AG04449 (cell line): Measurements from ENCODE around the gene EPRS1.

Experiments
- CTCF ChIA-PET: fragments of 350-600 bp; formaldehyde crosslinking; extraction: SDS; loops from one replicate; lab custom pipeline; 2021; ENCODE audit warnings: antibody characterized with exemption; lab: Yijun Ruan, JAX
- POLR2A ChIA-PET: fragments of 400-600, 350-600 bp; formaldehyde crosslinking; extraction: SDS; loops from one replicate; lab custom pipeline; 2020; ENCODE audit warnings: antibody characterized with exemption, inconsistent platforms; lab: Yijun Ruan, JAX
- DNase-seq: peaks from one replicate; pipeline ENCODE4 v3.0.0-alpha.2; 2010; ENCODE audit warnings: low read depth, low spot score
- H3K4me3 ChIP-seq: 2 replicates; pipeline ENCODE4 v1.5.1; 2011; ENCODE audit warnings: low read depth, mild to moderate bottlenecking, control low read depth, low read length
- CTCF ChIP-seq: IDR thresholded peaks from one replicate; pipeline ENCODE4 v1.5.1; 2011; ENCODE audit warnings: mild to moderate bottlenecking, moderate library complexity, low read length, control low read depth, inconsistent platforms; ENCODE audit not compliant: insufficient read depth; ENCODE audit errors: missing control alignments

Gene EPRS1

GRCh38 chr1:220012259-220012658 lies 34.0 kb downstream of the EPRS1 start:
- ChIA-PET POLR2A (interaction anchor here (0.6 kb wide), 1 partner anchor 30 kb away, joined by 7 read pairs; no protein-coding TSS in a partner anchor), CTCF (interaction anchor here (0.6 to 4.4 kb wide), 9 partner anchors 10 to 101 kb away, joined by 3 to 23 read pairs (median 3); no protein-coding TSS in a partner anchor)
- no peak for TF ChIP-seq CTCF
- H3K4me3 ChIP-seq: no peak overlapping the region
- no peak for DNase-seq

GRCh38 chr1:220011620-220012019 lies 34.7 kb downstream of the EPRS1 start:
- no peak for DNase-seq
- ChIA-PET CTCF (interaction anchor here (0.7 to 4.4 kb wide), 8 partner anchors 14 to 101 kb away, joined by 3 to 23 read pairs (median 4); no protein-coding TSS in a partner anchor), POLR2A (no interaction called here)
- no peak overlapping the region for H3K4me3 ChIP-seq
- TF ChIP-seq CTCF: no peak

- CTCF ChIA-PET: no interaction called here
- POLR2A ChIA-PET: no interaction called here
- no peak overlapping the region for H3K4me3 ChIP-seq
- no peak for TF ChIP-seq CTCF
- no peak for DNase-seq
Observed at GRCh38 chr1:220007438-220007837, 38.9 kb downstream of the EPRS1 start.

- DNase-seq: no peak
- no peak overlapping the region for H3K4me3 ChIP-seq
- TF ChIP-seq CTCF: no peak
- ChIA-PET CTCF (no interaction called here), POLR2A (no interaction called here)
Observed at GRCh38 chr1:220005489-220005888, 40.8 kb downstream of the EPRS1 start.

GRCh38 chr1:220003610-220004299 lies 42.5 kb downstream of the EPRS1 start:
- CTCF ChIA-PET: interaction anchor here (1.9 kb wide), 1 partner anchor 13 kb away, joined by 8 read pairs; no protein-coding TSS in a partner anchor
- DNase-seq: no peak
- POLR2A ChIA-PET: no interaction called here
- H3K4me3 ChIP-seq: no peak overlapping the region
- TF ChIP-seq CTCF: no peak

GRCh38 chr1:220003015-220003414 lies 43.3 kb downstream of the EPRS1 start:
- no peak for TF ChIP-seq CTCF
- ChIA-PET POLR2A (no interaction called here), CTCF (interaction anchor here (1.9 kb wide), 1 partner anchor 13 kb away, joined by 8 read pairs; no protein-coding TSS in a partner anchor)
- no peak for DNase-seq
- no peak overlapping the region for H3K4me3 ChIP-seq
